HepG2 (cell line): ENCODE measurements around the gene ANP32B. TPM values are rescaled to one million over a fixed set of nuclear protein-coding genes. Genes with fewer than 3 reads are reported as not detected.

ENCODE experiments used
- CEBPG ChIP-seq: IDR thresholded peaks from 2 replicates; pipeline ENCODE4 v1.6.1; 2016
- ELF3 ChIP-seq: IDR thresholded peaks from 2 replicates; pipeline ENCODE4 v1.6.1; 2016; ENCODE audit warnings: missing genetic modification reagents, missing compliant biosample characterization
- KMT2A ChIP-seq: sonication (generic); formaldehyde crosslinking; IDR thresholded peaks from 2 replicates; pipeline ENCODE4 v1.4.0; 2020; ENCODE audit warnings: missing genetic modification reagents
- SMAD1 ChIP-seq: sonication (generic); formaldehyde crosslinking; IDR thresholded peaks from 2 replicates; pipeline ENCODE4 v1.4.0; 2020; ENCODE audit warnings: missing genetic modification reagents, low read depth, mild to moderate bottlenecking, borderline replicate concordance
- TAF1 ChIP-seq: sonication (generic); formaldehyde crosslinking; IDR thresholded peaks from 2 replicates; pipeline ENCODE4 v1.4.0; 2020; ENCODE audit warnings: missing genetic modification reagents
- U2AF1 ChIP-seq: fragments of 200-400 bp; formaldehyde crosslinking; optimal IDR thresholded peaks from 2 replicates; pipeline ENCODE3; 2017; ENCODE audit warnings: mild to moderate bottlenecking, low read depth, low read length
- ZC3H13 ChIP-seq: sonication (generic); formaldehyde crosslinking; IDR thresholded peaks from 2 replicates; pipeline ENCODE4 v1.8.1; 2023; ENCODE audit warnings: mild to moderate bottlenecking, missing genetic modification reagents, moderate library complexity
- ZFY ChIP-seq: sonication (generic); formaldehyde crosslinking; IDR thresholded peaks from 2 replicates; pipeline ENCODE4 v1.4.0; 2020; ENCODE audit warnings: missing genetic modification reagents
- ZNF235 ChIP-seq: sonication (generic); formaldehyde crosslinking; IDR thresholded peaks from 2 replicates; pipeline ENCODE4 v1.8.1; 2023; ENCODE audit warnings: mild to moderate bottlenecking, missing genetic modification reagents, borderline replicate concordance
- ZNF326 ChIP-seq: sonication (generic); formaldehyde crosslinking; IDR thresholded peaks from 2 replicates; pipeline ENCODE4 v1.4.0; 2020; ENCODE audit warnings: missing genetic modification reagents, borderline replicate concordance
- ZNF329 ChIP-seq: sonication (generic); formaldehyde crosslinking; IDR thresholded peaks from 2 replicates; pipeline ENCODE4 v1.9.0; 2021; ENCODE audit warnings: low read depth, mild to moderate bottlenecking, missing genetic modification reagents
- ZNF335 ChIP-seq: sonication (generic); formaldehyde crosslinking; IDR thresholded peaks from 2 replicates; pipeline ENCODE4 v1.4.0; 2020; ENCODE audit warnings: missing genetic modification reagents
- polyA plus RNA-seq, 8 experiments: library from polyadenylated mRNA; depleted of rRNA in 3 of 8; stranded (reverse) in 7 of 8; unstranded in 1 of 8; fragments of >200 nt; fragmentation: Illumina TruSeq in 4 of 8; extraction: Trizol in 4 of 8; gene quantifications; 2 replicates each; pipeline versions ENCODE4 v1.2.1 to v1.2.3, GENCODE V29; 2011 to 2016; ENCODE audit warnings: low read depth in 4 of 8, missing spikeins in 1 of 8, mixed read lengths in 1 of 8; ENCODE audit not compliant: insufficient read depth in 1 of 8
- total RNA-seq, 5 experiments: library from RNA; depleted of rRNA; stranded (reverse); fragments of >200 nt; fragmentation: Illumina TruSeq; extraction: Trizol; gene quantifications; 2 replicates each; pipeline ENCODE4 v1.2.3, GENCODE V29; 2016; ENCODE audit warnings: low read depth in 1 of 5
- TF ChIP-seq, protein P1 (sequence below): IDR thresholded peaks from 2 replicates; pipeline ENCODE4 v1.6.1; 2016; ENCODE audit warnings: low read depth
- TF ChIP-seq, protein P2 (sequence below): sonication (generic); formaldehyde crosslinking; IDR thresholded peaks from 2 replicates; pipeline ENCODE4 v1.5.0; 2020; ENCODE audit warnings: missing genetic modification reagents
- TF ChIP-seq, protein P3 (sequence below): sonication (generic); formaldehyde crosslinking; IDR thresholded peaks from 2 replicates; pipeline ENCODE4 v1.9.0; 2021; ENCODE audit warnings: missing genetic modification reagents, borderline replicate concordance
- TF ChIP-seq, protein P4 (sequence below): sonication (generic); formaldehyde crosslinking; IDR thresholded peaks from 2 replicates; pipeline ENCODE4 v1.8.1; 2022; ENCODE audit warnings: low read depth, mild to moderate bottlenecking, missing genetic modification reagents
- TF ChIP-seq, protein P5 (sequence below): conservative IDR thresholded peaks from 2 replicates; pipeline ENCODE4 v1.6.1; 2018; ENCODE audit warnings: missing genetic modification reagents
- TF ChIP-seq, protein P6 (sequence below): sonication (generic); formaldehyde crosslinking; IDR thresholded peaks from 2 replicates; pipeline ENCODE4 v1.8.1; 2022; ENCODE audit warnings: mild to moderate bottlenecking, missing genetic modification reagents

ANP32B gene
- total and polyA plus RNA-seq, 2 of the 13 experiments (the other 11 are each of a cell fraction or from before 2014, with no cell fraction given), result 22.1 to 37.5 TPM

DNA sequence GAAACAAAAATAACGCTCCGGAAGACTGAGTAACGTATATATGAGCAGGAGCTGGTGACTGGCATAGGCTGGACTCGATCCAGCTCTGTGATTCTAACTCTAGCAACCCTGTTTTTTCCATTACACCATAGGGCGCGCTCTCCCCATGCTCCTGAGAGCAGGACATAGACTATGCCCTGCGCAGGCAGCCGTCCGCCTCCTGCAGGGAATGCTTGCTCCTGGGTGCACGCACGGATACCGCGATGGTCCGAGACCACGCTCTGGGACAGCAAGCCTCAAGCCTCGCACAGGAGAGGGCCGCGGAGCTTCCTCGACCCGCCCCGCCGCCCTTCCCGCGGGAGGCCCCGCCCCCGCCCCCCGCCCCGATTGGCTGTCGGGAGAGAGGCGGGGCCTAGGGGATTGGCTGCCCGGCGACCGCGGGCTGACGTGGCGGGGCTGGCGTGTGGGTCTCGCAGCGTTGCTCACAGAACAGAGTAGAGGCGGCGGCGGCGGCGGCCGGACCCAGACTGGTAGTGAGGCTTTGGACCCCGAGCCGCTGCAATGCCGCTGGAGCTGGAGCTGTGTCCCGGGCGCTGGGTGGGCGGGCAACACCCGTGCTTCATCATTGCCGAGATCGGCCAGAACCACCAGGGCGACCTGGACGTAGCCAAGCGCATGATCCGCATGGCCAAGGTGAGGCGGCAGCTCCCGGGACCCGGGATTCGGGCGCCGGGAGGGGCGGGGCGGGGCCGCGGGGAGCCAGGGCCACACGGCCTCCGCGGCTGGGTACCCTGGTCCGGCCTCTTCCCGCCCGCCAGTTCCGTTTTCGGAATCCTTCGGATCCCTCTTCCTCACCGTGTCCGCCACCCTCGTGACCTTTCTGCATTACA lies 73.4 kb downstream of the ANP32B start, which contains the start of gene NANS (continued):
- TF ChIP-seq ZNF326 (CRISPR knock-in tag) (no peak), ZNF329 (CRISPR knock-in tag) (no peak; the same call in none of the 2 replicates), ZC3H13 (CRISPR knock-in tag) (peak; percentile 78), ELF3 (CRISPR knock-in tag) (no peak; the same call in 1 of the 2 replicates), CEBPG (CRISPR knock-in tag) (peak; percentile 45; the same call in 1 of the 2 replicates), ZNF235 (0 out of 2 replicates have a peak, but pooled peaks have one; percentile 45), ZNF335 (CRISPR knock-in tag) (no peak), TAF1 (peak; percentile 98), KMT2A (peak; percentile 74), ZFY (peak; percentile 84), U2AF1 (no peak), SMAD1 (no peak)
- TF ChIP-seq, protein P1, sequence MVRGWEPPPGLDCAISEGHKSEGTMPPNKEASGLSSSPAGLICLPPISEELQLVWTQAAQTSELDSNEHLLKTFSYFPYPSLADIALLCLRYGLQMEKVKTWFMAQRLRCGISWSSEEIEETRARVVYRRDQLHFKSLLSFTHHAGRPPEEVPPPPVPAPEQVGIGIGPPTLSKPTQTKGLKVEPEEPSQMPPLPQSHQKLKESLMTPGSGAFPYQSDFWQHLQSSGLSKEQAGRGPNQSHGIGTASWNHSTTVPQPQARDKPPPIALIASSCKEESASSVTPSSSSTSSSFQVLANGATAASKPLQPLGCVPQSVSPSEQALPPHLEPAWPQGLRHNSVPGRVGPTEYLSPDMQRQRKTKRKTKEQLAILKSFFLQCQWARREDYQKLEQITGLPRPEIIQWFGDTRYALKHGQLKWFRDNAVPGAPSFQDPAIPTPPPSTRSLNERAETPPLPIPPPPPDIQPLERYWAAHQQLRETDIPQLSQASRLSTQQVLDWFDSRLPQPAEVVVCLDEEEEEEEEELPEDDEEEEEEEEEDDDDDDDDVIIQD, result 0 out of 2 replicates have a peak, but pooled peaks have one; percentile 11
- TF ChIP-seq, protein P2, sequence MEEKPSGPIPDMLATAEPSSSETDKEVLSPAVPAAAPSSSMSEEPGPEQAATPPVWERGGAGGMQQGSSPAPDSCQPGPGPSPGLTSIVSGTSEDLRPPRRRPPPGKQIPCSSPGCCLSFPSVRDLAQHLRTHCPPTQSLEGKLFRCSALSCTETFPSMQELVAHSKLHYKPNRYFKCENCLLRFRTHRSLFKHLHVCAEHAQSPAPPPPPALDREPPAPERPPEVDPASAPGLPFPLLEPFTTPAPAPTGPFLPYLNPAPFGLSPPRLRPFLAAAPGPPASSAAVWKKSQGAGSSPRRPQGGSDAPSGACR (CRISPR knock-in tag), result no peak; the same call in 1 of the 2 replicates
- TF ChIP-seq, protein P3, sequence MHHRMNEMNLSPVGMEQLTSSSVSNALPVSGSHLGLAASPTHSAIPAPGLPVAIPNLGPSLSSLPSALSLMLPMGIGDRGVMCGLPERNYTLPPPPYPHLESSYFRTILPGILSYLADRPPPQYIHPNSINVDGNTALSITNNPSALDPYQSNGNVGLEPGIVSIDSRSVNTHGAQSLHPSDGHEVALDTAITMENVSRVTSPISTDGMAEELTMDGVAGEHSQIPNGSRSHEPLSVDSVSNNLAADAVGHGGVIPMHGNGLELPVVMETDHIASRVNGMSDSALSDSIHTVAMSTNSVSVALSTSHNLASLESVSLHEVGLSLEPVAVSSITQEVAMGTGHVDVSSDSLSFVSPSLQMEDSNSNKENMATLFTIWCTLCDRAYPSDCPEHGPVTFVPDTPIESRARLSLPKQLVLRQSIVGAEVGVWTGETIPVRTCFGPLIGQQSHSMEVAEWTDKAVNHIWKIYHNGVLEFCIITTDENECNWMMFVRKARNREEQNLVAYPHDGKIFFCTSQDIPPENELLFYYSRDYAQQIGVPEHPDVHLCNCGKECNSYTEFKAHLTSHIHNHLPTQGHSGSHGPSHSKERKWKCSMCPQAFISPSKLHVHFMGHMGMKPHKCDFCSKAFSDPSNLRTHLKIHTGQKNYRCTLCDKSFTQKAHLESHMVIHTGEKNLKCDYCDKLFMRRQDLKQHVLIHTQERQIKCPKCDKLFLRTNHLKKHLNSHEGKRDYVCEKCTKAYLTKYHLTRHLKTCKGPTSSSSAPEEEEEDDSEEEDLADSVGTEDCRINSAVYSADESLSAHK (CRISPR knock-in tag), result 0 out of 2 replicates have a peak, but pooled peaks have one; percentile 15
- TF ChIP-seq, protein P4, sequence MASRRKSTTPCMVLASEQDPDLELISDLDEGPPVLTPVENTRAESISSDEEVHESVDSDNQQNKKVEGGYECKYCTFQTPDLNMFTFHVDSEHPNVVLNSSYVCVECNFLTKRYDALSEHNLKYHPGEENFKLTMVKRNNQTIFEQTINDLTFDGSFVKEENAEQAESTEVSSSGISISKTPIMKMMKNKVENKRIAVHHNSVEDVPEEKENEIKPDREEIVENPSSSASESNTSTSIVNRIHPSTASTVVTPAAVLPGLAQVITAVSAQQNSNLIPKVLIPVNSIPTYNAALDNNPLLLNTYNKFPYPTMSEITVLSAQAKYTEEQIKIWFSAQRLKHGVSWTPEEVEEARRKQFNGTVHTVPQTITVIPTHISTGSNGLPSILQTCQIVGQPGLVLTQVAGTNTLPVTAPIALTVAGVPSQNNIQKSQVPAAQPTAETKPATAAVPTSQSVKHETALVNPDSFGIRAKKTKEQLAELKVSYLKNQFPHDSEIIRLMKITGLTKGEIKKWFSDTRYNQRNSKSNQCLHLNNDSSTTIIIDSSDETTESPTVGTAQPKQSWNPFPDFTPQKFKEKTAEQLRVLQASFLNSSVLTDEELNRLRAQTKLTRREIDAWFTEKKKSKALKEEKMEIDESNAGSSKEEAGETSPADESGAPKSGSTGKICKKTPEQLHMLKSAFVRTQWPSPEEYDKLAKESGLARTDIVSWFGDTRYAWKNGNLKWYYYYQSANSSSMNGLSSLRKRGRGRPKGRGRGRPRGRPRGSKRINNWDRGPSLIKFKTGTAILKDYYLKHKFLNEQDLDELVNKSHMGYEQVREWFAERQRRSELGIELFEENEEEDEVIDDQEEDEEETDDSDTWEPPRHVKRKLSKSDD (CRISPR knock-in tag), result 0 out of 2 replicates have a peak, but pooled peaks have one; percentile 27
- TF ChIP-seq, protein P5, sequence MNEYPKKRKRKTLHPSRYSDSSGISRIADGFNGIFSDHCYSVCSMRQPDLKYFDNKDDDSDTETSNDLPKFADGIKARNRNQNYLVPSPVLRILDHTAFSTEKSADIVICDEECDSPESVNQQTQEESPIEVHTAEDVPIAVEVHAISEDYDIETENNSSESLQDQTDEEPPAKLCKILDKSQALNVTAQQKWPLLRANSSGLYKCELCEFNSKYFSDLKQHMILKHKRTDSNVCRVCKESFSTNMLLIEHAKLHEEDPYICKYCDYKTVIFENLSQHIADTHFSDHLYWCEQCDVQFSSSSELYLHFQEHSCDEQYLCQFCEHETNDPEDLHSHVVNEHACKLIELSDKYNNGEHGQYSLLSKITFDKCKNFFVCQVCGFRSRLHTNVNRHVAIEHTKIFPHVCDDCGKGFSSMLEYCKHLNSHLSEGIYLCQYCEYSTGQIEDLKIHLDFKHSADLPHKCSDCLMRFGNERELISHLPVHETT (CRISPR knock-in tag), result no peak
- TF ChIP-seq, protein P6, sequence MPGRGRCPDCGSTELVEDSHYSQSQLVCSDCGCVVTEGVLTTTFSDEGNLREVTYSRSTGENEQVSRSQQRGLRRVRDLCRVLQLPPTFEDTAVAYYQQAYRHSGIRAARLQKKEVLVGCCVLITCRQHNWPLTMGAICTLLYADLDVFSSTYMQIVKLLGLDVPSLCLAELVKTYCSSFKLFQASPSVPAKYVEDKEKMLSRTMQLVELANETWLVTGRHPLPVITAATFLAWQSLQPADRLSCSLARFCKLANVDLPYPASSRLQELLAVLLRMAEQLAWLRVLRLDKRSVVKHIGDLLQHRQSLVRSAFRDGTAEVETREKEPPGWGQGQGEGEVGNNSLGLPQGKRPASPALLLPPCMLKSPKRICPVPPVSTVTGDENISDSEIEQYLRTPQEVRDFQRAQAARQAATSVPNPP (CRISPR knock-in tag), result no peak
